Neural cell (in vitro differentiated cells): ENCODE measurements around the gene DNAJC18.

Experiments
- EP300 ChIP-seq: fragments of 450-650 bp; conservative IDR thresholded peaks from 2 replicates; pipeline ENCODE4 v1.6.1; 2014; ENCODE audit warnings: antibody characterized with exemption, mild to moderate bottlenecking, moderate library complexity; ENCODE audit not compliant: poor library complexity, severe bottlenecking
- EZH2 ChIP-seq: fragments of 200-600, 300-800 bp; shearing (Covaris generic), sonication (generic); IDR thresholded peaks from 2 replicates; pipeline ENCODE4 v1.6.1; 2014; ENCODE audit warnings: antibody characterized with exemption, low read length, borderline replicate concordance, mild to moderate bottlenecking; ENCODE audit not compliant: insufficient read depth, poor library complexity, severe bottlenecking
- MXI1 ChIP-seq: fragments of 450-650 bp; conservative IDR thresholded peaks from 2 replicates; pipeline ENCODE4 v1.6.1; 2014; ENCODE audit warnings: antibody characterized with exemption, mild to moderate bottlenecking; ENCODE audit not compliant: poor library complexity, severe bottlenecking
- POLR2AphosphoS5 ChIP-seq: IDR thresholded peaks from 2 replicates; pipeline ENCODE4 v1.6.1; 2012
- RAD21 ChIP-seq: fragments of 450-650 bp; conservative IDR thresholded peaks from 2 replicates; pipeline ENCODE4 v1.6.1; 2014; ENCODE audit warnings: antibody characterized with exemption, mild to moderate bottlenecking, moderate library complexity
- SMC3 ChIP-seq: fragments of 450-650 bp; conservative IDR thresholded peaks from 2 replicates; pipeline ENCODE4 v1.6.1; 2014; ENCODE audit warnings: antibody characterized with exemption, mild to moderate bottlenecking, moderate library complexity; ENCODE audit not compliant: poor library complexity
- TAF1 ChIP-seq: IDR thresholded peaks from 2 replicates; pipeline ENCODE4 v1.6.1; 2012; ENCODE audit warnings: low read depth
- TF ChIP-seq, protein P1 (sequence below): fragments of 450-650 bp; IDR thresholded peaks from 2 replicates; pipeline ENCODE4 v1.5.1; 2014; ENCODE audit warnings: antibody characterized with exemption, mild to moderate bottlenecking, moderate library complexity; ENCODE audit not compliant: poor library complexity, severe bottlenecking
- TF ChIP-seq, protein P2 (sequence below): IDR thresholded peaks from 2 replicates; pipeline ENCODE4 v1.6.1; 2012; ENCODE audit warnings: borderline replicate concordance

DNA sequence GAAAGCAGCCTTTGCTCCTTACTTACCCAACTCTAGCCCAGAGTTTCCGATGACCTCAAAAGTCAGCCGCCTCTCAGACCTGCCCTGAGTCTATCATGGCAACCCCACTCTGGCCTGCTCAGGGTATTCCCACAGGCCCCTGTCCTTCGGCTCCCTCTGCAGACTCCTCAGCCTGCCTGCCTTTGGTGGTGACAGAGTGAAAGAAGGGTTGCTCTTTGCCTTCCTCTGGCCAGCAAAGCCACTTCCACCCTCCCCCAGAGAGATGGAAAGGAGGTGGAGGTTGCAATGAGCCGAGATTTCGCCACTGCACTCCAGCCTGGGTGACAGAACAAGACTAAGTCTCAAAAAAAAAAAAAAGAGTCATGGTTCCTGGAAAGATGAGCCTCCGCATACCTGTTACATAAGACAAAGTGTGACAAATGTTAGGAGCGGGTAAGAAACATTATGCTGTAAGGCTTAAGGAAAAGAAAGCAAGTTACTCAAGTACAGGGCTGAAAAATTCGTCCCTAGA is 29.2 kb upstream of the DNAJC18 start:
- TF ChIP-seq EP300, result no peak
- TF ChIP-seq POLR2AphosphoS5, result no peak
- TF ChIP-seq, protein P1, sequence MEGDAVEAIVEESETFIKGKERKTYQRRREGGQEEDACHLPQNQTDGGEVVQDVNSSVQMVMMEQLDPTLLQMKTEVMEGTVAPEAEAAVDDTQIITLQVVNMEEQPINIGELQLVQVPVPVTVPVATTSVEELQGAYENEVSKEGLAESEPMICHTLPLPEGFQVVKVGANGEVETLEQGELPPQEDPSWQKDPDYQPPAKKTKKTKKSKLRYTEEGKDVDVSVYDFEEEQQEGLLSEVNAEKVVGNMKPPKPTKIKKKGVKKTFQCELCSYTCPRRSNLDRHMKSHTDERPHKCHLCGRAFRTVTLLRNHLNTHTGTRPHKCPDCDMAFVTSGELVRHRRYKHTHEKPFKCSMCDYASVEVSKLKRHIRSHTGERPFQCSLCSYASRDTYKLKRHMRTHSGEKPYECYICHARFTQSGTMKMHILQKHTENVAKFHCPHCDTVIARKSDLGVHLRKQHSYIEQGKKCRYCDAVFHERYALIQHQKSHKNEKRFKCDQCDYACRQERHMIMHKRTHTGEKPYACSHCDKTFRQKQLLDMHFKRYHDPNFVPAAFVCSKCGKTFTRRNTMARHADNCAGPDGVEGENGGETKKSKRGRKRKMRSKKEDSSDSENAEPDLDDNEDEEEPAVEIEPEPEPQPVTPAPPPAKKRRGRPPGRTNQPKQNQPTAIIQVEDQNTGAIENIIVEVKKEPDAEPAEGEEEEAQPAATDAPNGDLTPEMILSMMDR, result no peak
- TF ChIP-seq RAD21, result no peak
- no peak for TF ChIP-seq SMC3
- TF ChIP-seq MXI1, result no peak
- no peak for TF ChIP-seq TAF1
- TF ChIP-seq EZH2, result no peak
- TF ChIP-seq, protein P2, sequence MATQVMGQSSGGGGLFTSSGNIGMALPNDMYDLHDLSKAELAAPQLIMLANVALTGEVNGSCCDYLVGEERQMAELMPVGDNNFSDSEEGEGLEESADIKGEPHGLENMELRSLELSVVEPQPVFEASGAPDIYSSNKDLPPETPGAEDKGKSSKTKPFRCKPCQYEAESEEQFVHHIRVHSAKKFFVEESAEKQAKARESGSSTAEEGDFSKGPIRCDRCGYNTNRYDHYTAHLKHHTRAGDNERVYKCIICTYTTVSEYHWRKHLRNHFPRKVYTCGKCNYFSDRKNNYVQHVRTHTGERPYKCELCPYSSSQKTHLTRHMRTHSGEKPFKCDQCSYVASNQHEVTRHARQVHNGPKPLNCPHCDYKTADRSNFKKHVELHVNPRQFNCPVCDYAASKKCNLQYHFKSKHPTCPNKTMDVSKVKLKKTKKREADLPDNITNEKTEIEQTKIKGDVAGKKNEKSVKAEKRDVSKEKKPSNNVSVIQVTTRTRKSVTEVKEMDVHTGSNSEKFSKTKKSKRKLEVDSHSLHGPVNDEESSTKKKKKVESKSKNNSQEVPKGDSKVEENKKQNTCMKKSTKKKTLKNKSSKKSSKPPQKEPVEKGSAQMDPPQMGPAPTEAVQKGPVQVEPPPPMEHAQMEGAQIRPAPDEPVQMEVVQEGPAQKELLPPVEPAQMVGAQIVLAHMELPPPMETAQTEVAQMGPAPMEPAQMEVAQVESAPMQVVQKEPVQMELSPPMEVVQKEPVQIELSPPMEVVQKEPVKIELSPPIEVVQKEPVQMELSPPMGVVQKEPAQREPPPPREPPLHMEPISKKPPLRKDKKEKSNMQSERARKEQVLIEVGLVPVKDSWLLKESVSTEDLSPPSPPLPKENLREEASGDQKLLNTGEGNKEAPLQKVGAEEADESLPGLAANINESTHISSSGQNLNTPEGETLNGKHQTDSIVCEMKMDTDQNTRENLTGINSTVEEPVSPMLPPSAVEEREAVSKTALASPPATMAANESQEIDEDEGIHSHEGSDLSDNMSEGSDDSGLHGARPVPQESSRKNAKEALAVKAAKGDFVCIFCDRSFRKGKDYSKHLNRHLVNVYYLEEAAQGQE, result no peak
